Stimulated activated CD4-positive, alpha-beta T cell treated with anti-CD3 and anti-CD28 coated beads, Interleukin-4, amount 100 ng/mL, for 24 hours (primary cell): ENCODE measurements around the gene TNFRSF6B.
"Not testable (repeated sequence)": the region's sequence is repeated elsewhere in the genome, so short reads cannot be mapped to it uniquely, and the experiment has no call there.

Experiments
- DNase-seq: peaks from one replicate; pipeline ENCODE4 v3.0.0-alpha.2; 2020

Gene TNFRSF6B

GRCh38 chr20:63712191-63712590 lies 15.7 kb downstream of the TNFRSF6B start:
- no peak for DNase-seq

GRCh38 chr20:63714858-63715257 lies 18.4 kb downstream of the TNFRSF6B start:
- DNase-seq: no peak

DNA sequence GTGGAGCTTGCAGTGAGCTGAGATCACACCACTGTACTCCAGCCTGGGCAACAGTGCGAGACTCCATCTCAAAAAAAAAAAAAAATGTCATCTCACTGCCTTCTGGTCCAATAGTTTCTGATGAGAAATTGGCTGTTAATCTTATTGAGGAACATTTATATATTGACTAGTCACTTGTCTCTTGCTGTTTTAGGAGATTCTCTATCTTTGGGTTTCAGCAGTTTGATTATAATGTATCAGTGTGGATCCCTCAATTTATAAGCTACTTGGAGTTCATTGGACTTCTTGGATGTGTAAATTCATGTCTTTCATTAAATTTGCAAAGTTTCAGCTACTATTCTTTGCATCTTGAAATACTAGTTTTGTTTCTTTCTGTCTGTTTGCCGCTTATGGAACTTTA lies 22.5 kb downstream of the TNFRSF6B start:
- no peak for DNase-seq

DNA sequence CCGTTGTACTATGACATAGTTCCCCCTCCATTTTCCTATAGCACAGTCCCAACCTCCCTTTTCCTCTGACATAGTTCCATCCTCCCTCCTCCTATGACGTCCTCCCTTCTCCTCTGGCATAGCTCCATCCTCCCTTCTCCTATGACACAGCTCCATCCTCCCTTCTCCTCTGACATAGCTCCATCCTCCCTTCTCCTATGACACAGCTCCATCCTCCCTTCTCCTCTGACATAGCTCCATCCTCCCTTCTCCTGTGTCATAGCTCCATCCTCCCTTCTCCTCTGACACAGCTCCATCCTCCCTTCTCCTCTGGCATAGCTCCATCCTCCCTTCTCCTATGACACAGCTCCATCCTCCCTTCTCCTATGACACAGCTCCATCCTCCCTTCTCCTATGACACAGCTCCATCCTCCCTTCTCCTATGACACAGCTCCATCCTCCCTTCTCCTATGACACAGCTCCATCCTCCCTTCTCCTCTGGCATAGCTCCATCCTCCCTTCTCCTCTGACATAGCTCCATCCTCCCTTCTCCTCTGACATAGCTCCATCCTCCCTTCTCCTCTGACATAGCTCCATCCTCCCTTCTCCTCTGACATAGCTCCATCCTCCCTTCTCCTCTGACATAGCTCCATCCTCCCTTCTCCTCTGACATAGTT lies 26.6 kb downstream of the TNFRSF6B start:
- not testable (repeated sequence) for DNase-seq

- DNase-seq: not testable (repeated sequence)
Measured at GRCh38 chr20:63730189-63730733, 33.8 kb downstream of the TNFRSF6B start.

GRCh38 chr20:63731410-63731809 lies 35.0 kb downstream of the TNFRSF6B start:
- DNase-seq: no peak

DNA sequence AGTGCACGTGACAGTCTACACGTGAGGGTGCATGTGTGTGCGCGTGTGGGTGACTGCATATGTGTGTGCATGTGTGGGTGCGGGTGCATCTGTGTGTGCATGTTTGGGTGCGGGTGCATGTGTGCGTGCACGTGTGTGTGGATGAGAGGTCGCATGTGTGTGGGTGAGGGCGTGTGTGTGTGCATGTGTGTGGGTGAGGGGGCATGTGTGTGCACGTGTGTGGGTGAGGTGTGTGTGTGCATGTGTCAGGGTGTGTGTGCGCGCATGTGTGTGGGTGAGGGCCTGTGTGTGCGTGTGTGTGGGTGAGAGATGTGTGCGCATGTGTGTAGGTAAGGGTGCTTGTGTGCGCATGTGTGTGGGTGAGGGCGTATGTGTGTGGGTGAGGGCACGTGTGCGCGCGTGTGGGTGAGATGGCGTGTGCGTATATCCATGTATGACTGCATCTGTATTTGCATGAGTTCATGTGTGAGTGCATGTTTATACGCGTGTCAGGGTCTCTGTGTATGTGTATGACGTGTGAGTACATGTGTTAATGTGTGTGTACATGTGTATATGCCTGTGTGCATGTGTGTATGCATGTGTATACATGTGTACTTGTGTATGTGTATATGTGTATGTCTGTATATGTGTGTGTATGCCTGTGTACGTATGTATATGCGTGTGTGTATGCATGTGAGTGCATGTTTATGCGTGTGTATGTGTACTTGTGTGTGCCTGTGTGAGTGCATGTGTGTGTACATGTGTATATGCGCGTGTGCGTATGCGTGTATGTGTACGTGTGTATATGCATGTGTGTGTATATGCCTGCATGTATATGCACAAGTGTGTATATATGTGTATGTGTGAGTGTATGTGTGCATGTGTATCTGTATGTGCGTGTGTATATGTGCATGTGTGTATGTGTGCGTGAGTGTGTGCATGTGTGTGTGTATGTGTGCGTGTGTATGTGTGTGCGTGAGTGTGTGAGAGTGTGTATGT lies 36.0 kb downstream of the TNFRSF6B start:
- no peak for DNase-seq

GRCh38 chr20:63733117-63733516 lies 36.7 kb downstream of the TNFRSF6B start:
- DNase-seq: no peak

DNA sequence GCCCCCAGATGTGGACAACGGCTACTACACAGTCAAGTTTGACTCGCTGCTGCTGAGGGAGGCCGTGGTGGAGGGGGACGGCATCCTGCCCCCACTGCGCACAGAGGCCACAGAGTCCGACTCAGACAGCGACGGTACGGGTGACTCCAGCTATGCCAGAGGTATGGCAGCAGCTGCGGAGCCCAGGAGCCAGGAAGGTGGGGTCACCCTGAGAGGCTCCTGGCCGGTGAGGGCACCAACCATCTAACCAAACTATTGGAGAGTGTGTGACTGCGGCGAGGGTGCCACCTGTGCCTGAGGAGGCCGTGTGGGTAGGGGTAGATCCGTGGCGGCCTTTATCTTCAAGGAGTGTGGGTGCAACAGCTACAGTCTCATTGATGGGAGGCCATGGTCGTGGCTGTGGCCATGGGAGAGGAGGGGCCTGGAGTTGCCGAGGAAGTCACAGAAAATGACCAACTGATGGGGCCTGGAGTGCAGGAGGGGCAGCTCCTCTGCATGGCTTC lies 37.2 kb downstream of the TNFRSF6B start:
- no peak for DNase-seq

- no peak for DNase-seq
Measured at GRCh38 chr20:63734111-63734945, 37.9 kb downstream of the TNFRSF6B start.

GRCh38 chr20:63734946-63735858 lies 38.8 kb downstream of the TNFRSF6B start:
- no peak for DNase-seq

DNA sequence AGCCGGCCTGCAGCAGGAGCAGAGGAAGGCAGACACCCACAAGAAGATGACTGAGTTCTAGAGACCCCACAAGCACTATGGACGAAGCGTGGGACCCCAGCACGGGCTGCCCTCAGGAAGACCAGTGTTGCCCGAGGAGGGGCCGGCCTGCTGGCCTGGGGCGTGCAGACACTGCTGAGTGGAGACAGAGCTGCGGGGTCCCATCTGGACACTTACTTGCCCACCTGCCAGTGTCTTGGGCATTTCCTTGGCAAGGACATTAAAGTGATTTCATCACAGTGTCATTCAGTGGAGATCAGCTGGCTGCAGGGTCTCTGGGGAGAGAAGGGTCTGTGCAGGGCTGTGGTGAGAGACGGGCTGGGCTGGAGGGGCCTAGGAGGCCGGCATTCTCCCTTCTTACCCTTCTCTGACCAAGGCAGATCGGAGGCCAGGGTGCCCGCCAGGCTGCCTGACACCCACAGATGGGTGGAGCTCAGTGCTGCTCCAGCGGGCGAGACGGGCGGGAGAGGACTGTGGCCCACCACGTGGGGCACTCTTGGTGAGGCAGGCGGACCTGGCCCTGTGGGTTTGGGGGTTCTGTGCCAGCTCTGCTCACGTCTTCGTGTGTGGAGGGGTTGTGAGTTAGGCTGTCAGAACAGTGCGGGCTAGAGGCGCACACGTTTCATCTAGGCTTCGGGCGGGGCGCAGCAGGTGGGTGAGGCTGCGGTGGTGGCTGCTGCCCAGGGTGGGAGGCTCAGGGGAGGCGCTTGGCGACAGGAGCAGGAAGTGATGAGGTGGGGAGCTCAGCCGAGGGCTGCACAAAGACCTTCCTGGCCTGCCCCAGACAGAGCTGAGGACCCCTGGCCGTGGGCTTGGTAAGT lies 39.6 kb downstream of the TNFRSF6B start, which contains the start of gene LIME1:
Gene LIME1 (plus strand): TSS at position 806 of the 860 bp plus-strand sequence. CDS start 886 bp downstream, outside the sequence.
- peak; percentile 59 for DNase-seq

DNA sequence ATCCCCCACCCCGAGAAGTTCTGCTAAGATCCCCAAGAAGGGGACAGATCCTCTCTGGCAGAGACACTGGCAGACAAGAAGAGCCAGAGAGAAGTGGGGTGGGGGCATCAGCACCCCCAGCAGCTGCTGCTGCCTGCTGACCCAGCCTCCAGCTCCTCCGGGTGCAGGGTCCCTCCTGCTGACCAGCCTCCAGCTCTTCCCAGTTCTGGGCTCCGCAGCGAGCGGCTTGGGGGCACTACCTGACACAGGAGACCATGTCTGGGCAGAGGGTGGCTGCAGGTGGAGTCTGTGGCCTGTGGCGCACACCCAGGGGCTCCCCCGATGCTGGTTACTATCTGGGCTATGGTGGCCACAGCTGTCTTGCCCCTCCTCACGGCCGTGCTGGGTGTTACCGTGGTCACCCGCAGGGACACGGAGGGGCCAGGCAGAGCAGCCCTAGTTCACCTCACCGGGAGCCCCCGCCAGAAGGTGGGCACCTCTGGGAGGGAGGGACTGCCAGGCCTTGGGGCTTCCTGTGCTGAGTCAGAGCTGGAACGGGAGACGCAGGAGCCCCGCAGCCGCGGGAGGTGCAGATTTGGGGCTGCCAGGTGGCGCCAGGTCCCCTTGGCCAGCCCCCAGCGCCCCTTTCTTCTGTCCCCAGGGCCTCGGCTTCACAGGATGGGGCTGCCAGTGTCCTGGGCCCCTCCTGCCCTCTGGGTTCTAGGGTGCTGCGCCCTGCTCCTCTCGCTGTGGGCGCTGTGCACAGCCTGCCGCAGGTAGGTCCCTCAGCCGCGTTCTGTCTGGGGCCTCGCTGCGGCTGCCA lies 40.6 kb downstream of the TNFRSF6B start:
- DNase-seq: peak; percentile 40

- DNase-seq: no peak
Measured at GRCh38 chr20:63737695-63737944, 41.2 kb downstream of the TNFRSF6B start.

DNA sequence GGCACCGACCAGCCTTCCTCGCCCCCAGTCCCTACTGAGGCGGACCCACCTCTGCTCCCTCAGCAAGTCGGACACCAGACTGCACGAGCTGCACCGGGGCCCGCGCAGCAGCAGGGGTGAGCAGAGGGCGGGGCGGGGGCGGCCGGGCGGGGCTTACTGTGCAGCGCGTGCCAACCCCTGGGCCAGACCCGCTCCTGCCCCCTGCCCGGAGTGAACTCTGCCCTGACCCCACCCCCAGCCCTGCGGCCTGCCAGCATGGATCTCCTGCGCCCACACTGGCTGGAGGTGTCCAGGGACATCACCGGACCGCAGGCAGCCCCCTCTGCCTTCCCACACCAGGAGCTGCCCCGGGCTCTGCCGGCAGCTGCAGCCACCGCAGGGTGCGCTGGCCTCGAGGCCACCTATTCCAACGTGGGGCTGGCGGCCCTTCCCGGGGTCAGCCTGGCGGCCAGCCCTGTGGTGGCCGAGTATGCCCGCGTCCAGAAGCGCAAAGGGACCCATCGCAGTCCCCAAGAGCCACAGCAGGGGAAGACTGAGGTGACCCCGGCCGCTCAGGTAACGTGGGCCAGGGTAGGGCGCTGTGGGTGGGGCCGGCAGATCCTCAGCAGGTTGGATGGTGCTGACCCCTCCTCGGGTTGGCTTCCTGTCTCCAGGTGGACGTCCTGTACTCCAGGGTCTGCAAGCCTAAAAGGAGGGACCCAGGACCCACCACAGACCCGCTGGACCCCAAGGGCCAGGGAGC lies 41.7 kb downstream of the TNFRSF6B start:
- DNase-seq: peak; percentile 35

- no peak for DNase-seq
Measured at GRCh38 chr20:63738687-63739129, 42.3 kb downstream of the TNFRSF6B start.

- peak; percentile 47 for DNase-seq
Measured at GRCh38 chr20:63739130-63740069, 42.9 kb downstream of the TNFRSF6B start, which contains the start of gene SLC2A4RG. TSS of gene SLC2A4RG (plus strand) at chr20:63739776. CDS start at chr20:63739913, 137 bp downstream.
